HG03097 (cell line): ENCODE data around the gene EPS8L1.

Source experiments
- ATAC-seq: cut with Tn5 transposase; IDR thresholded peaks from one replicate; pipeline ENCODE4 v1.9.1; 2021; ENCODE audit not compliant: unreplicated experiment, low FRiP score

EPS8L1 gene

GRCh38 chr19:55079400-55080038 lies 3.9 kb downstream of the EPS8L1 start:
- no peak for ATAC-seq

- ATAC-seq: no peak
Measured at GRCh38 chr19:55080121-55080967, 4.7 kb downstream of the EPS8L1 start.

GRCh38 chr19:55080968-55081769 lies 5.5 kb downstream of the EPS8L1 start:
- ATAC-seq: peak; percentile 58

- ATAC-seq: no peak
Measured at GRCh38 chr19:55081770-55082019, 6.0 kb downstream of the EPS8L1 start.

GRCh38 chr19:55082020-55082851 lies 6.6 kb downstream of the EPS8L1 start:
- no peak for ATAC-seq

- no peak for ATAC-seq
Measured at GRCh38 chr19:55083004-55083850, 7.6 kb downstream of the EPS8L1 start.

- no peak for ATAC-seq
Measured at GRCh38 chr19:55084416-55084815, 8.7 kb downstream of the EPS8L1 start.

GRCh38 chr19:55085923-55086715 lies 10.4 kb downstream of the EPS8L1 start:
- no peak for ATAC-seq

GRCh38 chr19:55086730-55087541 lies 11.3 kb downstream of the EPS8L1 start:
- ATAC-seq: no peak

GRCh38 chr19:55087542-55087901 lies 11.9 kb downstream of the EPS8L1 start:
- ATAC-seq: no peak

- ATAC-seq: no peak
Measured at GRCh38 chr19:55088021-55088451, 12.4 kb downstream of the EPS8L1 start.

- ATAC-seq: no peak
Measured at GRCh38 chr19:55088543-55089341, 13.1 kb downstream of the EPS8L1 start.

- ATAC-seq: no peak
Measured at GRCh38 chr19:55089342-55089944, 13.8 kb downstream of the EPS8L1 start.

- ATAC-seq: no peak
Measured at GRCh38 chr19:55090564-55090963, 14.9 kb downstream of the EPS8L1 start.

GRCh38 chr19:55091126-55091910 lies 15.6 kb downstream of the EPS8L1 start:
- no peak for ATAC-seq

- no peak for ATAC-seq
Measured at GRCh38 chr19:55091955-55092354, 16.3 kb downstream of the EPS8L1 start.
